RWPE2 (cell line): ENCODE measurements around the gene SMC4.

ENCODE experiments used
- ATAC-seq: fragments of 200-7000 bp; cut with Tn5 transposase; 3 replicates; pipeline ENCODE4 v1.9.1; 2021; ENCODE audit warnings: low read depth
- DNase-seq: peaks from one replicate; pipeline ENCODE4 v3.0.0-alpha.2; 2020; ENCODE audit warnings: low spot score
- H3K27ac ChIP-seq: fragments of 450-650 bp; 2 replicates; pipeline ENCODE4 v1.5.1; 2017; ENCODE audit warnings: mild to moderate bottlenecking; ENCODE audit not compliant: poor library complexity, severe bottlenecking
- H3K27me3 ChIP-seq: fragments of 250-450 bp; sonication (Bioruptor Pico); 2 replicates; pipeline ENCODE4 v1.5.1; 2021; ENCODE audit warnings: mild to moderate bottlenecking, moderate library complexity; ENCODE audit not compliant: insufficient read depth, poor library complexity, severe bottlenecking
- H3K36me3 ChIP-seq: fragments of 250-450 bp; sonication (Bioruptor Pico); 2 replicates; pipeline ENCODE4 v1.5.1; 2020; ENCODE audit warnings: low read depth, mild to moderate bottlenecking, moderate library complexity
- H3K4me1 ChIP-seq: fragments of 250-450 bp; sonication (Bioruptor Pico); 2 replicates; pipeline ENCODE4 v1.5.1; 2021; ENCODE audit warnings: mild to moderate bottlenecking, moderate library complexity; ENCODE audit not compliant: insufficient read depth, poor library complexity, severe bottlenecking
- H3K4me3 ChIP-seq: fragments of 250-450 bp; sonication (Bioruptor Pico); 2 replicates; pipeline ENCODE4 v1.5.1; 2021; ENCODE audit warnings: mild to moderate bottlenecking, moderate library complexity; ENCODE audit not compliant: severe bottlenecking
- H3K9me3 ChIP-seq: fragments of 250-450 bp; sonication (Bioruptor Pico); 2 replicates; pipeline ENCODE4 v1.5.1; 2021; ENCODE audit warnings: mild to moderate bottlenecking, moderate library complexity; ENCODE audit not compliant: severe bottlenecking
- TF ChIP-seq, protein P1 (sequence below): fragments of 450-650 bp; IDR thresholded peaks from one replicate; pipeline ENCODE4 v1.5.1; 2017; ENCODE audit warnings: mild to moderate bottlenecking, moderate library complexity; ENCODE audit not compliant: poor library complexity, severe bottlenecking

Gene SMC4

DNA sequence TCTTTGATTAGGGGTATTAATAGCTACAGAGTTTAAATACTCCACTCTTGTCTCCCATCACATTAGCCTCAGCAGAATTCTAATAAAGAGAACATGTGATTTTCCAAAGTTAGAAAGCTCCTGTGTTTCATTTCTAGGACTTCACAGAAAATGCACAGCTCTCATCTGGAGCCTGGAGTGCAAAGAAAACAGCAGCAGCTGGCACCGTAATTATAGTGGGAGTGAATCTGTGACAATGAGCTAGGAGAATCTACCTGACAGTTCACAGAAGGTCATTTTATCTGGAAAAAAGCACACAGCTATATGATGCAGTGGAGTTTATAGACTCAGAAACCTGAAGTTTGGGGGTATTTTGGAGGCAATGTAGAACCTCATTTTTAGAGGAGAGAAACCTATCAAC, 55.5 kb downstream of the SMC4 start:
- H3K36me3 ChIP-seq, result no peaks in the 10 kb centered on the region
- DNase-seq (no peak), ATAC-seq (no peak)
- no peak overlapping the region for H3K4me3 ChIP-seq
- no peaks in the 10 kb centered on the region for H3K9me3 ChIP-seq
- H3K27ac ChIP-seq, result no peak overlapping the region
- peaks cover 11% of the 10 kb centered on the region for H3K4me1 ChIP-seq
- no peaks in the 10 kb centered on the region for H3K27me3 ChIP-seq
- TF ChIP-seq, protein P1, sequence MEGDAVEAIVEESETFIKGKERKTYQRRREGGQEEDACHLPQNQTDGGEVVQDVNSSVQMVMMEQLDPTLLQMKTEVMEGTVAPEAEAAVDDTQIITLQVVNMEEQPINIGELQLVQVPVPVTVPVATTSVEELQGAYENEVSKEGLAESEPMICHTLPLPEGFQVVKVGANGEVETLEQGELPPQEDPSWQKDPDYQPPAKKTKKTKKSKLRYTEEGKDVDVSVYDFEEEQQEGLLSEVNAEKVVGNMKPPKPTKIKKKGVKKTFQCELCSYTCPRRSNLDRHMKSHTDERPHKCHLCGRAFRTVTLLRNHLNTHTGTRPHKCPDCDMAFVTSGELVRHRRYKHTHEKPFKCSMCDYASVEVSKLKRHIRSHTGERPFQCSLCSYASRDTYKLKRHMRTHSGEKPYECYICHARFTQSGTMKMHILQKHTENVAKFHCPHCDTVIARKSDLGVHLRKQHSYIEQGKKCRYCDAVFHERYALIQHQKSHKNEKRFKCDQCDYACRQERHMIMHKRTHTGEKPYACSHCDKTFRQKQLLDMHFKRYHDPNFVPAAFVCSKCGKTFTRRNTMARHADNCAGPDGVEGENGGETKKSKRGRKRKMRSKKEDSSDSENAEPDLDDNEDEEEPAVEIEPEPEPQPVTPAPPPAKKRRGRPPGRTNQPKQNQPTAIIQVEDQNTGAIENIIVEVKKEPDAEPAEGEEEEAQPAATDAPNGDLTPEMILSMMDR, result no peak

DNA sequence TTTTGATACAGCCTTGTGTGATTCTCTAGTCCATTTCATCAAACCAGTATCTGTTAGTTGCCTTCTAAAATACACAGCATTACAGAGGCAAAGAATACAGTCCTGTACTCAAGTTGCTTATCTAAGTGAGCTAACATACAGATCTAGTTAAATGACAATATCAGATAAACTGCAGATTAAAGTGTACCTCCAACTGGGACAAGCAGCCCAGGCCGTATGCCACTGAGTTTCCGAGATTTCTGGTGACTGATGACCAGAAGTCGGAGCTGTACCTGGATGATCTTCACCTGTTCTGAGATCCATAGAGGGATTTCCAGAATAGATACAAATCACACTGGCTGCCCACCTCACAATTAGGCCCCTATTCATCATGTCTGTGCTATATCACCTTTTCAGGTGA, 56.4 kb downstream of the SMC4 start:
- DNase-seq (no peak), ATAC-seq (no peak)
- Histone ChIP-seq H3K9me3 (no peaks in the 10 kb centered on the region), H3K27me3 (no peaks in the 10 kb centered on the region), H3K4me1 (peaks cover 3% of the 10 kb centered on the region), H3K27ac (no peak overlapping the region), H3K4me3 (no peak overlapping the region), H3K36me3 (no peaks in the 10 kb centered on the region)
- TF ChIP-seq, protein P1, result no peak

DNA sequence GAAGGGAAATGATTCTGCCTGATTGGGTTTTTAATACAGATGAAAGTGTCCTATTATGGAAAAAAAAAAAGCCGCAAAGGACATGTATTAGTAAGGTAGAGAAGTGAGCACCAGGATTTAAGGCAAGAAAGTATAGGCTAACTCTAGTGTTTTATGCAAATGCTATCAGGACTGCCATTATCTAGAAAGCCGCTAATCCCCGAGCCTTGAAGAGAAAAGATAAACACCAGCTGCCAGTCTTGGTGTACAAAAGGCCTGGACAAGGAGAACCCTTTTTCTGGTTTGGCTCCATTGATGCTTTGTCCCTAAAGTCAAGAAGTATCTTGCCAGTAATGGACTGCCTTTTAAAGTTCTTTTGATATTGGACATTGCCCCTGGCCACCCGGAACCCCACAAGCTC, 58.7 kb downstream of the SMC4 start:
- TF ChIP-seq, protein P1, result no peak
- Histone ChIP-seq H3K9me3 (no peaks in the 10 kb centered on the region), H3K27me3 (no peaks in the 10 kb centered on the region), H3K4me1 (no peaks in the 10 kb centered on the region), H3K27ac (no peak overlapping the region), H3K4me3 (no peak overlapping the region), H3K36me3 (no peaks in the 10 kb centered on the region)
- DNase-seq (no peak), ATAC-seq (no peak)

DNA sequence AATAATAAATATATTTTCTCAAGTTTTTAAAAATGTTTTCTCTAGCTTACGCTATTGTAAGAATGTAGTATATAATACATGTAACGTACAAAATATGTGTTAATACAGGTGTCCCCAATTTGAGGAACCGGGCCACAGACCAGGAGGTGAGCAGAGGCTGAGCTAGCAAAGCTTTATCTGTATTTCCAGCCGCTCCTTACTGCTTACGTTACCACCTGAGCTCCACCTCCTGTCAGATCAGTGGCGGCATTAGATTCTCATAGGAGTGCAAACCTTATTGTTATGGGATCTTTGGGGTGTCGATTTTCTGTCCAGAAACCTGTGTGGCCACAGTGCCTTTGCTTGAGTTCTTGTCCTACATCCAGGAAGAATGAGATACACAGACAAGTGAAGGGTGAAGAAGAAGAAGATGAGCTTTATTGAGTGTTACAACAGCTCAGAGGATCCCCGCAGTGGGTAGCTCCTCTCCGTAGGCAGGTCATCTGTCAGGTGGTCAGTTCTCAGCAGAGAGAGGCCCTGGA, 60.1 kb downstream of the SMC4 start:
- H3K27ac ChIP-seq, result no peak overlapping the region
- no peaks in the 10 kb centered on the region for H3K36me3 ChIP-seq
- H3K27me3 ChIP-seq, result no peaks in the 10 kb centered on the region
- H3K4me1 ChIP-seq, result no peaks in the 10 kb centered on the region
- no peaks in the 10 kb centered on the region for H3K9me3 ChIP-seq
- H3K4me3 ChIP-seq, result no peak overlapping the region
- ATAC-seq, result no peak
- TF ChIP-seq, protein P1, result no peak
- no peak for DNase-seq

DNA sequence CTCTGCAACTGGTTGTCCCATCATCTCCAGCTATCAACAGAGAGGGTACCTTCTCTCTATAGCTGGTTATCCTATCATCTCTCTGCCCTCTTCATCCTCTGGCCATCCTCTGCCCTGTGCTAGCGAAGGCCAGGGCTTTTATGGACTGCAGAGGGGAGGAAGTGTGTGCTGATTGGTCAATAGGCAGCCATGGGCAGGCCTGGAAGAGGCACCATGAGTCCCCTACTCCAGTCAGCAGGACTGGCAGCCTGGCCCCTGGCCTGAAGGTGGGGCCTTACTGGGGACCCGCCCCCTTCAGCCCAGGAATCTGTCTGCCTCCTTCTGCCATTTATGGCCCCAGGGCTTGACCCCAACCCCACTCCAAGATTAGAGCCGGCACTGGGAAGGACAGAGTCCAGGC, 60.6 kb downstream of the SMC4 start:
- H3K27me3 ChIP-seq, result no peaks in the 10 kb centered on the region
- H3K27ac ChIP-seq, result no peak overlapping the region
- H3K4me3 ChIP-seq, result no peak overlapping the region
- ATAC-seq, result no peak
- H3K4me1 ChIP-seq, result no peaks in the 10 kb centered on the region
- H3K36me3 ChIP-seq, result no peaks in the 10 kb centered on the region
- no peaks in the 10 kb centered on the region for H3K9me3 ChIP-seq
- TF ChIP-seq, protein P1, result no peak
- DNase-seq, result no peak
